ENCODE measurements around the gene RRAGD.

Gene RRAGD, protein sequence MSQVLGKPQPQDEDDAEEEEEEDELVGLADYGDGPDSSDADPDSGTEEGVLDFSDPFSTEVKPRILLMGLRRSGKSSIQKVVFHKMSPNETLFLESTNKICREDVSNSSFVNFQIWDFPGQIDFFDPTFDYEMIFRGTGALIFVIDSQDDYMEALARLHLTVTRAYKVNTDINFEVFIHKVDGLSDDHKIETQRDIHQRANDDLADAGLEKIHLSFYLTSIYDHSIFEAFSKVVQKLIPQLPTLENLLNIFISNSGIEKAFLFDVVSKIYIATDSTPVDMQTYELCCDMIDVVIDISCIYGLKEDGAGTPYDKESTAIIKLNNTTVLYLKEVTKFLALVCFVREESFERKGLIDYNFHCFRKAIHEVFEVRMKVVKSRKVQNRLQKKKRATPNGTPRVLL
- total RNA-seq = 7.2 to 13.3 (median 7.4) reads per million in 3 donors

DNA sequence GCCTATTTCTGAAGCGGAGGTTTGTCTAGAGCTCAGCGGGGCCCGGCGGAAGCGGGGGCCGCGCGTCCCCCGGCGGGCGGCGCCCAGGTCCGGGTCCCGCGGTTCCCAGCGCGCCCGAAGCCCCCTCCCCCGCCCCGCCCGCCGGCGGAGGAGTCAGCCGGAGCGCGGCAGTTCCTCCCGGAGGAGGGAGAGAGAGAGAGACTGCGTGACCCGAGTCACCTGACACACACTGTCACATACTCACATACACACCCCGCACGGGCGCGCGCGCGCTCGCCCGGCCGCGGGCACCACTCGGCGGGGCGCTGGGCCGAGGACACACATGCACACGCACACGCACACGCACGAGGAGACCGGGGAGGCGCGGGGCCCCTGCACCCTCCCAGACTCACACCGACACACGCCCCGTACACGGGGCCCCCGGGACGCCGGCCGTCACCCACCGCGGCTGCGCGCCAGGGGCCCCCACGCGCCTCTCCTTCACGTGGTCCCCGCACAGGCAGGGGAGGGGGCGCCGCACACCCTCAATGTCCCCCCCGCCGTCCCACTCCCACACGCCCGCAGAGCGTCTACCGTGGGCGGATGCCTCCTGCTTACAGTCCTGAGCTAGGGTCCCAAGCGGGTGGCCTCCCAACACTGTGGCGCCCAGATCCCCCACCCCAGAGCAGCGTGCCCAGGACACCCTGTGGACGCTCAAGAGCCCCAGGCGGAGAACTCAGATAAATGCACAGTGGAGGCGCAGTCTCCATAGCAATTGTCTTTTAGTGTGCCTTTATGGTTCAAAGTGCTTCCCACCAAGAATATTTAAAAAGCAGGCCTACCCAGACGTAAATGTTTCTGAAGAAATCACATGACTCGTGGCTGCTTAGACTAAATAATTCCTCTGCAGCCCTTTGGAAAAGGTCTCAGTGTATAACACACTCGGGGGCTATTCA is at the start of gene RRAGD:
Gene RRAGD, minus strand, starts transcription at position 203 of the 935 bp plus-strand sequence. CDS start 280 bp downstream, outside the sequence.
- Histone ChIP-seq H3K9me3 (ENCODE audit: control insufficient read depth, low read length) (no peaks in the 10 kb centered on the region), H3K4me1 (ENCODE audit: control insufficient read depth, insufficient read depth, low read length, poor library complexity, severe bottlenecking) (peaks cover 18% of the 10 kb centered on the region), H3K4me3 (ENCODE audit: insufficient read depth, low read depth, low read length, poor library complexity, severe bottlenecking) (peak within 1 kb of the TSS; percentile 86), H3K36me3 (ENCODE audit: control insufficient read depth, insufficient read depth, low read length) (no peaks in the 10 kb centered on the region), H3K27me3 (replicated peaks; ENCODE audit: control insufficient read depth, insufficient read depth, low read length, poor library complexity, severe bottlenecking) (no peaks in the 10 kb centered on the region), H3K27ac (ENCODE audit: insufficient read depth, low read length, poor library complexity, severe bottlenecking) (peak within 1 kb of the TSS; percentile 16)
- peak; percentile 36 to 50 (median 40) for DNase-seq

DNA sequence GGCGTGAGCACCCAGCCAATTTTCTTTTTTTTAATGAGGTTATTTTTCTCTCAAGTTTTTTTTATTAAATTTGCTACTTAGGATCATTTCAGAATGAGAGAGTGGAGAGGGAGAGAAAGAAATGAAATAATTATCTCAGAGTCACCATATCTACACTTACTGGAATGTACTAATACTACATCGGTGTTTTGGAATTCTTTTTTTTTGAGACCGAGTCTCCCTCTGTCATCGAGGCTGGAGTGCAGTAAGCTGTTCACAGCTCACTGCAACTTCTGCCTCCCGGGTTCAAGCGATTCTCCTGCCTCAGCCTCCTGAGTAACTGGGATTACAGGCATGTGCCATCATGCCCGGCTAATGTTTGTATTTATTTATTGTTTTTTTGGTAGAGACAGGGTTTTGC is 48.6 kb upstream of the RRAGD start:
- H3K27me3 ChIP-seq (replicated peaks; ENCODE audit: control insufficient read depth, insufficient read depth, low read length, poor library complexity, severe bottlenecking) = no peaks in the 10 kb centered on the region
- no peaks in the 10 kb centered on the region for H3K36me3 ChIP-seq (ENCODE audit: control insufficient read depth, insufficient read depth, low read length)
- H3K4me3 ChIP-seq (ENCODE audit: insufficient read depth, low read depth, low read length, poor library complexity, severe bottlenecking) = no peak overlapping the region
- no peaks in the 10 kb centered on the region for H3K9me3 ChIP-seq (ENCODE audit: control insufficient read depth, low read length)
- DNase-seq = no peak
- no peak overlapping the region for H3K27ac ChIP-seq (ENCODE audit: insufficient read depth, low read length, poor library complexity, severe bottlenecking)
- H3K4me1 ChIP-seq (ENCODE audit: control insufficient read depth, insufficient read depth, low read length, poor library complexity, severe bottlenecking) = no peaks in the 10 kb centered on the region

DNA sequence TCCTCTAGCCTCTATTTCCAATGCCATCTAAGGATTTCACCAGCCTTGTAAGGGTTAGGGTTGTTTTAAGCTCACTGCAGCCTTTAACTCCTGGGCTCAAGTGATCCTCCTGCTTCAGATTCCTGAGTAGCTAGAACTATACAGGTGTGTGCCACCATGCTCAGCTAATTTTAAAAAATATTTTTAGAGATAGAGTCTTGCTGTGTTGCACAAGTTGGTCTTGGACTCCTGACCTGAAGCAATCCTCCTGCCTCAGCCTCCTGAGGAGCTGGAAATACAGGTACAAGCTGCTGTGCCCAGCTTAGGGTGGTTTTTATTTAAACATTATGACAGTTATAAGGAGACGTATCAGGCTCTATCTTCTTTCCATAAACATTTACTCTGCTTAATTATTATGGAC is 47.4 kb upstream of the RRAGD start:
- Histone ChIP-seq H3K9me3 (ENCODE audit: control insufficient read depth, low read length) (no peaks in the 10 kb centered on the region), H3K27ac (ENCODE audit: insufficient read depth, low read length, poor library complexity, severe bottlenecking) (no peak overlapping the region), H3K4me1 (ENCODE audit: control insufficient read depth, insufficient read depth, low read length, poor library complexity, severe bottlenecking) (no peaks in the 10 kb centered on the region), H3K36me3 (ENCODE audit: control insufficient read depth, insufficient read depth, low read length) (no peaks in the 10 kb centered on the region), H3K27me3 (replicated peaks; ENCODE audit: control insufficient read depth, insufficient read depth, low read length, poor library complexity, severe bottlenecking) (no peaks in the 10 kb centered on the region), H3K4me3 (ENCODE audit: insufficient read depth, low read depth, low read length, poor library complexity, severe bottlenecking) (no peak overlapping the region)
- DNase-seq = no peak

DNA sequence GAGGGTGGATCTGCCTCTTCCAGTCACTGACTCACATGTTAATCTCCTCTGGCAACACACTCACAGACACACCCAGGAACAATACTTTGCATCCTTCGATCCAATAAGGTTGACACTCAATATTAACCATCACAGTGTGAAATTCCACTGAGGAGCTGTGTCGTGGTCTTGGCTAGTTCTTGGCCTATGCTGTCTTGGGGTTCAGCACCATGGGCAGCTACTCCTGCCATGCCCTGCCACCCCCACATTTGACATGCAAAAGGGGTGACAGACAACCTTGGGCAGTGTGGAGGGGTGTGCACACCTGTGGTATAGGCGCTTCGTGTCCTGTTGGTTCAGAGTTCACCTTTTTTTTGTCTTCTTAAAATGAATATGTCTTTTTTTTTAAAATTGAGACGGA is 46.6 kb upstream of the RRAGD start:
- no peaks in the 10 kb centered on the region for H3K4me1 ChIP-seq (ENCODE audit: control insufficient read depth, insufficient read depth, low read length, poor library complexity, severe bottlenecking)
- H3K9me3 ChIP-seq (ENCODE audit: control insufficient read depth, low read length) = no peaks in the 10 kb centered on the region
- H3K27me3 ChIP-seq (replicated peaks; ENCODE audit: control insufficient read depth, insufficient read depth, low read length, poor library complexity, severe bottlenecking) = no peaks in the 10 kb centered on the region
- H3K4me3 ChIP-seq (ENCODE audit: insufficient read depth, low read depth, low read length, poor library complexity, severe bottlenecking) = no peak overlapping the region
- DNase-seq = no peak
- no peaks in the 10 kb centered on the region for H3K36me3 ChIP-seq (ENCODE audit: control insufficient read depth, insufficient read depth, low read length)
- H3K27ac ChIP-seq (ENCODE audit: insufficient read depth, low read length, poor library complexity, severe bottlenecking) = no peak overlapping the region

DNA sequence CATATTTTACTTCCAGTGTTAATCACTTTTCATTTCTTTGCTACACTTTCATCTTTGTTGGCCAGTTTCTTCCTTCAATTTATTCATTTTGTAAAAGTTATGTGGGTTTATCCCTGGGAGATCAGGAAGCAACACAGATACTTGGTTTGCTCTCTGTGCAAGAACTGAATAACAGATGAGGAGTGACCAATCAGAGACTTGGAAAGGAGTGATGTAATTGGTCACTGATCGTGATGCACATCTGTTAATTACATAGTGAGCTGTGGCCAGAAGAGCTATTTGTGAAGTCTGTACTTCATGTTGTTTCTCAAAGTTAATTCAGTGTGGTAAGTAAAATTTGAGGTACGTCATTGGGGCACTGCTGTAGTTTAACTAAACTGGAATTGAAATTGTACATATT is 42.2 kb upstream of the RRAGD start:
- H3K36me3 ChIP-seq (ENCODE audit: control insufficient read depth, insufficient read depth, low read length) = no peaks in the 10 kb centered on the region
- no peak overlapping the region for H3K27ac ChIP-seq (ENCODE audit: insufficient read depth, low read length, poor library complexity, severe bottlenecking)
- no peaks in the 10 kb centered on the region for H3K4me1 ChIP-seq (ENCODE audit: control insufficient read depth, insufficient read depth, low read length, poor library complexity, severe bottlenecking)
- no peak for DNase-seq
- no peaks in the 10 kb centered on the region for H3K27me3 ChIP-seq (replicated peaks; ENCODE audit: control insufficient read depth, insufficient read depth, low read length, poor library complexity, severe bottlenecking)
- no peak overlapping the region for H3K4me3 ChIP-seq (ENCODE audit: insufficient read depth, low read depth, low read length, poor library complexity, severe bottlenecking)
- H3K9me3 ChIP-seq (ENCODE audit: control insufficient read depth, low read length) = no peaks in the 10 kb centered on the region

DNA sequence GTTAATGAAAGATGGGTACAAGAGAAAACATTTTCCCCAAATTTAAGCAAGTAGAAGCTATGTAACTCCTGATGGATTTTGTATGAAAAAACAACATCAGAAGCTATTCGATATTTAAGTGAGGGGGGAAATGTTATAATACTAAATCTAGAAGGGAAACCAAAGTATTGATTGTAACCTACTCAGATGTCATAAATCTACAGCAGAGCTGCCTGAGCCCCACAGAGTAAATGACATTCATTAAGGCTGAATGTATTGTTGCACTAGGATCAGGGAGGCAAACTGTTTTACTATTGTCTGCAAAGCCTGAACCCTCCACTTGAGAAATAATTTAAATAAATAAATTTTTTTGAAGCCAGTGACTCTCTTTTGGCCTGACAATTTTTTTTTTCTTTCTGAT is 40.2 kb upstream of the RRAGD start:
- Histone ChIP-seq H3K27me3 (replicated peaks; ENCODE audit: control insufficient read depth, insufficient read depth, low read length, poor library complexity, severe bottlenecking) (no peaks in the 10 kb centered on the region), H3K4me1 (ENCODE audit: control insufficient read depth, insufficient read depth, low read length, poor library complexity, severe bottlenecking) (no peaks in the 10 kb centered on the region), H3K9me3 (ENCODE audit: control insufficient read depth, low read length) (no peaks in the 10 kb centered on the region), H3K36me3 (ENCODE audit: control insufficient read depth, insufficient read depth, low read length) (no peaks in the 10 kb centered on the region), H3K27ac (ENCODE audit: insufficient read depth, low read length, poor library complexity, severe bottlenecking) (no peak overlapping the region), H3K4me3 (ENCODE audit: insufficient read depth, low read depth, low read length, poor library complexity, severe bottlenecking) (no peak overlapping the region)
- no peak for DNase-seq

DNA sequence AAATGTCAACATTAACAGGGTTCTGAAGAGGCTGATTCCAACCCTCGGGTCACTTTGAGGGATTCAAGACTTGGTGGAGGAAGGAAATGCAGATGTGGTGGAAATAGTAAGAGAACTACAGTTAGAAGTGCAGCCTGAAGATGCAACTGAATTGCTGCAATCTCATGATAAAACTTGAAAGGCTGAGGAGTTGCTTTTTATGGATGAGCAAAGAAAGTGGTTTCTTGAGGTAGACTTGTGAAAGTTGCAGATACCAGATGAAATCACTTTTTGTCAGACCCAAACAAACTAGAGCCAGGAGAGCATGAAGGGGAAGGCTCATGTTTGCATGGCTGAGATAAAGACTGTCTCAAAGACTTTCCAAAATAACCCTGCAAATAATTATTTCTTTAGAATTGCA is 37.1 kb upstream of the RRAGD start:
- Histone ChIP-seq H3K27me3 (replicated peaks; ENCODE audit: control insufficient read depth, insufficient read depth, low read length, poor library complexity, severe bottlenecking) (no peaks in the 10 kb centered on the region), H3K27ac (ENCODE audit: insufficient read depth, low read length, poor library complexity, severe bottlenecking) (no peak overlapping the region), H3K9me3 (ENCODE audit: control insufficient read depth, low read length) (no peaks in the 10 kb centered on the region), H3K36me3 (ENCODE audit: control insufficient read depth, insufficient read depth, low read length) (no peaks in the 10 kb centered on the region), H3K4me3 (ENCODE audit: insufficient read depth, low read depth, low read length, poor library complexity, severe bottlenecking) (no peak overlapping the region), H3K4me1 (ENCODE audit: control insufficient read depth, insufficient read depth, low read length, poor library complexity, severe bottlenecking) (no peaks in the 10 kb centered on the region)
- DNase-seq = no peak

DNA sequence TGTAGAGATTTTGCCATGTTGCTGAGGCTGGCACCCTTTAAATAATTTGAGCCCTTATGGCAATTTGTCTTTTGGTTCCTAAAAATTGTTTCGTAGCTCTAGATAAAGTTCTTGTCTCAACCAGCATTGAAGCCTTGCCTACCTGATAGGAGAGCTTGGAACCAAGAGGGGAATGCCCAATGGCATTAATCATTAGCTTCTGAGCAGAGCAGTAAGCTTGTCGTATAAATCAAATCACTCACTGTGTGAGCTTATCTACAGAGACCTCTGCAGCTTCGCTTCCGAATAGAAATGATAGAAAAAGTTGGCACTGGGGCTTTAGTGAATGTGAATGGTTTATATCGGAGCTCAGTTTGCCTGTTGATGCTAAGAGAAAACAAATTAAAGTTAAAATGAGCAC is 31.6 kb upstream of the RRAGD start:
- H3K27ac ChIP-seq (ENCODE audit: insufficient read depth, low read length, poor library complexity, severe bottlenecking) = no peak overlapping the region
- H3K4me1 ChIP-seq (ENCODE audit: control insufficient read depth, insufficient read depth, low read length, poor library complexity, severe bottlenecking) = no peaks in the 10 kb centered on the region
- no peaks in the 10 kb centered on the region for H3K9me3 ChIP-seq (ENCODE audit: control insufficient read depth, low read length)
- no peaks in the 10 kb centered on the region for H3K36me3 ChIP-seq (ENCODE audit: control insufficient read depth, insufficient read depth, low read length)
- no peak overlapping the region for H3K4me3 ChIP-seq (ENCODE audit: insufficient read depth, low read depth, low read length, poor library complexity, severe bottlenecking)
- no peak for DNase-seq
- no peaks in the 10 kb centered on the region for H3K27me3 ChIP-seq (replicated peaks; ENCODE audit: control insufficient read depth, insufficient read depth, low read length, poor library complexity, severe bottlenecking)

DNA sequence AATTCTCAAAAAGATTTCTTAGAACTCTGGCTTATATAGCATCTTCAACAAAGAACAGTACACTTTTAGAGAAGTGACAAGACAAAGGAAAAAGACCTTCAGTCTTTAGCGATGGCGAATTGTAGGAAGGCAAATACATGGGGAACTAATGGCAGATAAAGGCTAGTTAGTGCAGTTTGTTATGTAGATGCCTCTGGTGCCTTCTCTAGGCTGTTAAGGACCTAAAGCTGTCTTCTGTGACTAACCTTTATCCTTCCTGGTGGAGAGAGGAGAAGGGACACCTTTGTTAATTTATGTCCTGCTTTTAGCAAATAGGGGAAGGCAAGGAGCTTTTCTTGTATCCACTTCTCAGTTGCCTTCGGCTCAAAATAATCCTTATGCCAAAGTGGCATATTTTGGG is 28.1 kb upstream of the RRAGD start:
- no peaks in the 10 kb centered on the region for H3K36me3 ChIP-seq (ENCODE audit: control insufficient read depth, insufficient read depth, low read length)
- H3K4me3 ChIP-seq (ENCODE audit: insufficient read depth, low read depth, low read length, poor library complexity, severe bottlenecking) = no peak overlapping the region
- no peaks in the 10 kb centered on the region for H3K9me3 ChIP-seq (ENCODE audit: control insufficient read depth, low read length)
- no peaks in the 10 kb centered on the region for H3K4me1 ChIP-seq (ENCODE audit: control insufficient read depth, insufficient read depth, low read length, poor library complexity, severe bottlenecking)
- H3K27ac ChIP-seq (ENCODE audit: insufficient read depth, low read length, poor library complexity, severe bottlenecking) = no peak overlapping the region
- no peaks in the 10 kb centered on the region for H3K27me3 ChIP-seq (replicated peaks; ENCODE audit: control insufficient read depth, insufficient read depth, low read length, poor library complexity, severe bottlenecking)
- no peak for DNase-seq

DNA sequence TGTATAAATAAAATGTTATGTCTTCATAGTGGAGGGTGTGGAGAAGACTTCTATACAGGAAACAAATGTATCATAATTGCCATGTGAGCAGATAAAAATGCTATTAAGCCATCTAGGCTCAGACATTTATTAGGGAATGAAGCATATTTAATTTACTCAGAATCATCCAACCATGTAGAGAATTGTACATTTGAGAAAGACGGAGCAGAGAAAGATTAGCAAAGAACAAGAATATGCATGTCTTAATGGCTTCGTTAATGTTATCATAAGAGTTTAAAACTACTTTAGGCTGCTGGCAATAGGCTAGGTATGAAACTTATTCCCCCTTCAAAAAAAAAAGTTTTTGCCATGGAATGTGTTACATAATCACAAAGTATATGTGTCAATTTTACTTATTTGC is 26.9 kb upstream of the RRAGD start:
- no peak overlapping the region for H3K4me3 ChIP-seq (ENCODE audit: insufficient read depth, low read depth, low read length, poor library complexity, severe bottlenecking)
- no peaks in the 10 kb centered on the region for H3K4me1 ChIP-seq (ENCODE audit: control insufficient read depth, insufficient read depth, low read length, poor library complexity, severe bottlenecking)
- no peaks in the 10 kb centered on the region for H3K36me3 ChIP-seq (ENCODE audit: control insufficient read depth, insufficient read depth, low read length)
- no peak overlapping the region for H3K27ac ChIP-seq (ENCODE audit: insufficient read depth, low read length, poor library complexity, severe bottlenecking)
- no peaks in the 10 kb centered on the region for H3K27me3 ChIP-seq (replicated peaks; ENCODE audit: control insufficient read depth, insufficient read depth, low read length, poor library complexity, severe bottlenecking)
- H3K9me3 ChIP-seq (ENCODE audit: control insufficient read depth, low read length) = no peaks in the 10 kb centered on the region
- DNase-seq = no peak
